ENCODE measurements around the gene TRIM24.

GRCh38 chr7:138603549-138604318 lies 143.7 kb downstream of the TRIM24 start:
- TF ChIP-seq POLR2A (IDR thresholded peaks at IDR 0.05; ENCODE audit: low read depth, low read length), result no peak
- TF ChIP-seq POLR2AphosphoS5 (IDR thresholded peaks at IDR 0.05; ENCODE audit: low read depth, low read length), result no peak
- no peak for TF ChIP-seq POU2F2 (IDR thresholded peaks at IDR 0.05; ENCODE audit: low read depth, low read length)
- TF ChIP-seq TAF1 (IDR thresholded peaks at IDR 0.05; ENCODE audit: low read depth, low read length), result no peak
